H9 (cell line): ENCODE measurements around the gene AIMP1. TPM values are rescaled to one million over a fixed set of nuclear protein-coding genes. Genes with fewer than 3 reads are reported as not detected.

Source experiments
- DNase-seq: peaks from one replicate; pipeline ENCODE4 v3.0.0-alpha.2; 2017
- H2AFZ ChIP-seq: one replicate; pipeline ENCODE4 v1.6.1; 2013; ENCODE audit warnings: mild to moderate bottlenecking, low read length, control low read depth, moderate library complexity
- H2AK5ac ChIP-seq: 2 replicates; pipeline ENCODE4 v1.6.1; 2013; ENCODE audit warnings: low read length, control low read depth, mixed read lengths; ENCODE audit not compliant: insufficient read length
- H2BK120ac ChIP-seq: one replicate; pipeline ENCODE4 v1.6.1; 2013; ENCODE audit warnings: low read depth, mild to moderate bottlenecking, low read length, control low read depth, inconsistent platforms; ENCODE audit not compliant: poor library complexity, severe bottlenecking
- H2BK12ac ChIP-seq: 2 replicates; pipeline ENCODE4 v1.6.1; 2013; ENCODE audit warnings: low read length, control low read depth, mixed read lengths, low read depth; ENCODE audit not compliant: insufficient read length
- H2BK15ac ChIP-seq: 2 replicates; pipeline ENCODE4 v1.6.1; 2013; ENCODE audit warnings: low read depth, low read length, control low read depth
- H2BK20ac ChIP-seq: one replicate; pipeline ENCODE4 v1.6.1; 2013; ENCODE audit warnings: low read depth, mild to moderate bottlenecking, low read length, control low read depth, inconsistent platforms; ENCODE audit not compliant: poor library complexity, severe bottlenecking
- H2BK5ac ChIP-seq: 2 replicates; pipeline ENCODE4 v1.6.1; 2013; ENCODE audit warnings: low read length, control low read depth, mixed read lengths; ENCODE audit not compliant: insufficient read length
- H3K14ac ChIP-seq: 2 replicates; pipeline ENCODE4 v1.6.1; 2013; ENCODE audit warnings: low read length, control low read depth; ENCODE audit not compliant: insufficient read depth
- H3K18ac ChIP-seq: 2 replicates; pipeline ENCODE4 v1.6.1; 2013; ENCODE audit warnings: low read depth, mild to moderate bottlenecking, mixed read lengths, low read length, control low read depth; ENCODE audit not compliant: insufficient read length
- H3K23ac ChIP-seq: 2 replicates; pipeline ENCODE4 v1.6.1; 2013; ENCODE audit warnings: low read length, control low read depth, mixed read lengths, low read depth; ENCODE audit not compliant: insufficient read length
- H3K23me2 ChIP-seq: 2 replicates; pipeline ENCODE4 v1.6.1; 2013; ENCODE audit warnings: low read depth, mild to moderate bottlenecking, mixed read lengths, low read length, control low read depth; ENCODE audit not compliant: insufficient read length, poor library complexity, severe bottlenecking
- H3K27ac ChIP-seq: 2 replicates; pipeline ENCODE4 v1.5.1; 2013; ENCODE audit warnings: low read length, control low read depth, mixed read lengths, low read depth; ENCODE audit not compliant: insufficient read length
- H3K27me3 ChIP-seq: 2 replicates; pipeline ENCODE4 v1.6.1; 2013; ENCODE audit warnings: low read length, control low read depth, inconsistent platforms; ENCODE audit not compliant: insufficient read depth
- H3K4ac ChIP-seq: 2 replicates; pipeline ENCODE4 v1.6.1; 2013; ENCODE audit warnings: low read depth, mild to moderate bottlenecking, control low read depth, inconsistent platforms, low read length, moderate library complexity
- H3K4me1 ChIP-seq: 2 replicates; pipeline ENCODE4 v1.6.1; 2013; ENCODE audit warnings: low read length, control low read depth, inconsistent platforms; ENCODE audit not compliant: insufficient read depth
- H3K4me2 ChIP-seq: 2 replicates; pipeline ENCODE4 v1.6.1; 2013; ENCODE audit warnings: low read length, control low read depth, mixed read lengths; ENCODE audit not compliant: insufficient read length, insufficient read depth
- H3K56ac ChIP-seq: 2 replicates; pipeline ENCODE4 v1.6.1; 2013; ENCODE audit warnings: low read depth, mild to moderate bottlenecking, mixed read lengths, low read length, control low read depth; ENCODE audit not compliant: insufficient read length
- H3K79me1 ChIP-seq: 2 replicates; pipeline ENCODE4 v1.6.1; 2013; ENCODE audit warnings: low read depth, mild to moderate bottlenecking, moderate library complexity, low read length, control low read depth, inconsistent platforms; ENCODE audit not compliant: insufficient read depth, poor library complexity, severe bottlenecking
- H3K79me2 ChIP-seq: 2 replicates; pipeline ENCODE4 v1.6.1; 2013; ENCODE audit warnings: low read length, control low read depth, inconsistent platforms; ENCODE audit not compliant: insufficient read depth
- H3K9ac ChIP-seq: 2 replicates; pipeline ENCODE4 v1.6.1; 2013; ENCODE audit warnings: low read length, control low read depth, mixed read lengths; ENCODE audit not compliant: insufficient read length; ENCODE audit errors: extremely low read depth
- H3K9me3 ChIP-seq: one replicate; pipeline ENCODE4 v1.6.1; 2013; ENCODE audit warnings: low read depth, low read length, inconsistent platforms; ENCODE audit not compliant: control insufficient read depth
- H3T11ph ChIP-seq: one replicate; pipeline ENCODE4 v1.6.1; 2013; ENCODE audit warnings: mild to moderate bottlenecking, low read length, control low read depth, inconsistent platforms
- H4K20me1 ChIP-seq: one replicate; pipeline ENCODE4 v1.6.1; 2013; ENCODE audit not compliant: control insufficient read depth, insufficient read length, insufficient read depth
- H4K5ac ChIP-seq: 2 replicates; pipeline ENCODE4 v1.6.1; 2013; ENCODE audit warnings: low read depth, mild to moderate bottlenecking, mixed read lengths, low read length, control low read depth; ENCODE audit not compliant: insufficient read length
- H4K8ac ChIP-seq: replicated peaks from 2 replicates; pipeline ENCODE4 v1.6.1; 2013; ENCODE audit warnings: low read length, control low read depth, mixed read lengths, low read depth; ENCODE audit not compliant: insufficient read length
- H4K91ac ChIP-seq: 2 replicates; pipeline ENCODE4 v1.6.1; 2013; ENCODE audit warnings: low read depth, mild to moderate bottlenecking, moderate library complexity, mixed read lengths, low read length, control low read depth; ENCODE audit not compliant: insufficient read length
- H3K27ac Mint-ChIP-seq, 3 experiments: 2 replicates in 2 of 3; 3 replicates in 1 of 3; pipeline ENCODE4 v1.8.0; 2020 to 2021; ENCODE audit warnings: mixed read lengths in 3 of 3, mild to moderate bottlenecking in 1 of 3, moderate library complexity in 1 of 3
- H3K27me3 Mint-ChIP-seq: 2 replicates; pipeline ENCODE4 v1.8.0; 2021; ENCODE audit warnings: low read depth, mild to moderate bottlenecking, moderate library complexity, mixed read lengths
- H3K36me3 Mint-ChIP-seq, 3 experiments: 2 replicates in 2 of 3; 3 replicates in 1 of 3; pipeline ENCODE4 v1.8.0; 2020 to 2021; ENCODE audit warnings: low read depth in 3 of 3, mixed read lengths in 3 of 3; ENCODE audit not compliant: insufficient read depth in 1 of 3
- H3K4me1 Mint-ChIP-seq, 2 experiments: 2 replicates each; pipeline ENCODE4 v1.8.0; 2020; ENCODE audit warnings: mixed read lengths in 2 of 2
- H3K4me3 Mint-ChIP-seq, 2 experiments: 2 replicates in 1 of 2; 3 replicates in 1 of 2; pipeline ENCODE4 v1.8.0; 2020 to 2021; ENCODE audit warnings: mild to moderate bottlenecking in 2 of 2, mixed read lengths in 2 of 2, moderate library complexity in 1 of 2
- H3K9me3 Mint-ChIP-seq, 2 experiments: 2 replicates in 1 of 2; 3 replicates in 1 of 2; pipeline ENCODE4 v1.8.0; 2020; ENCODE audit warnings: mild to moderate bottlenecking in 2 of 2, mixed read lengths in 2 of 2, moderate library complexity in 1 of 2
- WGBS: extraction: QIAGEN DNeasy Blood & Tissue Kit; methylation state at CpG from one replicate; pipeline ENCODE4 v1.1.7; 2013; ENCODE audit warnings: missing lambda C conversion rate, low lambda C conversion rate, mixed read lengths; ENCODE audit not compliant: insufficient read length; ENCODE audit errors: extremely low coverage; 5-methylcytosine and 5-hydroxymethylcytosine counted together
- total RNA-seq: library from RNA; stranded (reverse); gene quantifications from 2 replicates; pipeline ENCODE4 v1.2.1, GENCODE V29; 2021
- TF ChIP-seq, protein P1 (sequence below): fragments of 200-600 bp; sonication (generic); conservative IDR thresholded peaks from 3 replicates; pipeline ENCODE4 v1.8.0; 2021; ENCODE audit warnings: antibody characterized with exemption, mild to moderate bottlenecking

Gene AIMP1
- total RNA-seq, 1 experiment from 2014 or later, result 36.8 TPM

DNA sequence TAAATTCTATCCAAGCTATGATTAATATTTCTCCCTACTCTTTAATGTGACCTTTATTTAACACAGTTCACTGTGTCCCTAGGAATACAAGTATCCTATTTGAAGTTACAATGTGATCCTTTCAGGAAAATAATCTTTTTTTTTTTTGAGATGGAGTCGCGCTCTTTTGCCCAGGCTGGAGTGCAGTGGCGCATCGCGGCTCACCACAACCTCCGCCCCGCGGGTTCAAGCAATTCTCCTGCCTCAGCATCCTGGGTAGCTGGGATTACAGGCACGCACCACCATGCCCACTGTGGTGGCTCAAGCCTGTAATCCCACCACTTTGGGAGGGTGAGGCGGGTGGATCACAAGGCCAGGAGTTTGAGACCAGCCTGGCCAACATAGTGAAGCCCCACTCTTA lies 22.3 kb upstream of the AIMP1 start:
- H3K79me1 ChIP-seq, result no peaks in the 10 kb centered on the region
- no peak overlapping the region for H3K14ac ChIP-seq
- no peaks in the 10 kb centered on the region for H3K79me2 ChIP-seq
- Mint-ChIP-seq H3K4me1 (peaks cover 10 to 16% of the 10 kb centered on the region in 2 experiments), H3K27ac (no peak overlapping the region), H3K9me3 (no peaks in the 10 kb centered on the region), H3K36me3 (peaks cover 4 to 12% (median 10%) of the 10 kb centered on the region in 3 experiments; a peak in 6 of 7 replicates), H3K4me3 (no peak overlapping the region), H3K27me3 (no peaks in the 10 kb centered on the region)
- H4K8ac ChIP-seq, result no peak overlapping the region
- no peak overlapping the region for H2BK12ac ChIP-seq
- H3K9me3 ChIP-seq, result no peaks in the 10 kb centered on the region
- H2AK5ac ChIP-seq, result no peak overlapping the region
- H3K56ac ChIP-seq, result no peak overlapping the region
- H2BK15ac ChIP-seq, result no peak overlapping the region
- no peak overlapping the region for H3K4ac ChIP-seq
- H4K5ac ChIP-seq, result no peak overlapping the region
- H4K20me1 ChIP-seq, result no peaks in the 10 kb centered on the region
- H4K91ac ChIP-seq, result no peak overlapping the region
- DNase-seq, result no peak
- H3T11ph ChIP-seq, result no peak overlapping the region
- no peak overlapping the region for H3K4me2 ChIP-seq
- H3K9ac ChIP-seq, result no peak overlapping the region
- no peaks in the 10 kb centered on the region for H3K23me2 ChIP-seq
- no peak overlapping the region for H3K18ac ChIP-seq
- no peak overlapping the region for H2BK5ac ChIP-seq
- WGBS, result no CpG with 5 or more reads among the region's 10 CpGs
- H3K23ac ChIP-seq, result no peak overlapping the region
- H3K27ac ChIP-seq, result no peak overlapping the region
- no peaks in the 10 kb centered on the region for H3K4me1 ChIP-seq
- no peak overlapping the region for H2AFZ ChIP-seq
- H3K27me3 ChIP-seq, result no peaks in the 10 kb centered on the region
- no peak overlapping the region for H2BK120ac ChIP-seq
- TF ChIP-seq, protein P1, sequence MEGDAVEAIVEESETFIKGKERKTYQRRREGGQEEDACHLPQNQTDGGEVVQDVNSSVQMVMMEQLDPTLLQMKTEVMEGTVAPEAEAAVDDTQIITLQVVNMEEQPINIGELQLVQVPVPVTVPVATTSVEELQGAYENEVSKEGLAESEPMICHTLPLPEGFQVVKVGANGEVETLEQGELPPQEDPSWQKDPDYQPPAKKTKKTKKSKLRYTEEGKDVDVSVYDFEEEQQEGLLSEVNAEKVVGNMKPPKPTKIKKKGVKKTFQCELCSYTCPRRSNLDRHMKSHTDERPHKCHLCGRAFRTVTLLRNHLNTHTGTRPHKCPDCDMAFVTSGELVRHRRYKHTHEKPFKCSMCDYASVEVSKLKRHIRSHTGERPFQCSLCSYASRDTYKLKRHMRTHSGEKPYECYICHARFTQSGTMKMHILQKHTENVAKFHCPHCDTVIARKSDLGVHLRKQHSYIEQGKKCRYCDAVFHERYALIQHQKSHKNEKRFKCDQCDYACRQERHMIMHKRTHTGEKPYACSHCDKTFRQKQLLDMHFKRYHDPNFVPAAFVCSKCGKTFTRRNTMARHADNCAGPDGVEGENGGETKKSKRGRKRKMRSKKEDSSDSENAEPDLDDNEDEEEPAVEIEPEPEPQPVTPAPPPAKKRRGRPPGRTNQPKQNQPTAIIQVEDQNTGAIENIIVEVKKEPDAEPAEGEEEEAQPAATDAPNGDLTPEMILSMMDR, result no peak
- no peak overlapping the region for H2BK20ac ChIP-seq
